ENCODE data around the gene SMIM20. TPM values are rescaled to one million over a fixed set of nuclear protein-coding genes. Genes with fewer than 3 reads are reported as not detected.
A peak's percentile ranks its signal among the peaks of the same experiment; 100 is the strongest.

Gene SMIM20
- total and polyA plus RNA-seq, 4 experiments from 2014 or later = 16.9 to 78.9 (median 33.0) TPM

- CTCF ChIA-PET (ENCODE audit: partially characterized antibody) = no interaction called here
- Histone ChIP-seq H3K4me1 (ENCODE audit: insufficient read depth, low read length) (no peaks in the 10 kb centered on the region), H3K36me3 (ENCODE audit: insufficient read depth, low read length) (no peaks in the 10 kb centered on the region), H3K27ac (ENCODE audit: low read depth, low read length) (no peak overlapping the region), H3K27me3 (ENCODE audit: insufficient read depth, low read length) (no peaks in the 10 kb centered on the region), H3K4me3 (ENCODE audit: low read length in 2 of 2) (no peak overlapping the region), H3K9me3 (ENCODE audit: control insufficient read depth in 1 of 2, low read length in 2 of 2) (no peaks in the 10 kb centered on the region)
- intact Hi-C loops (cut with micrococcal nuclease) = no loop called here
- Mint-ChIP-seq H3K4me3 (no peak overlapping the region), H3K36me3 (no peaks in the 10 kb centered on the region), H3K27me3 (no peaks in the 10 kb centered on the region), H3K4me1 (no peaks in the 10 kb centered on the region), H3K27ac (no peak overlapping the region), H3K9me3 (no peaks in the 10 kb centered on the region)
- DNase-seq = no peak
- POLR2A ChIA-PET (ENCODE audit: partially characterized antibody) = no interaction called here
Observed at GRCh38 chr4:25873632-25874129, 40.3 kb upstream of the SMIM20 start.

DNA sequence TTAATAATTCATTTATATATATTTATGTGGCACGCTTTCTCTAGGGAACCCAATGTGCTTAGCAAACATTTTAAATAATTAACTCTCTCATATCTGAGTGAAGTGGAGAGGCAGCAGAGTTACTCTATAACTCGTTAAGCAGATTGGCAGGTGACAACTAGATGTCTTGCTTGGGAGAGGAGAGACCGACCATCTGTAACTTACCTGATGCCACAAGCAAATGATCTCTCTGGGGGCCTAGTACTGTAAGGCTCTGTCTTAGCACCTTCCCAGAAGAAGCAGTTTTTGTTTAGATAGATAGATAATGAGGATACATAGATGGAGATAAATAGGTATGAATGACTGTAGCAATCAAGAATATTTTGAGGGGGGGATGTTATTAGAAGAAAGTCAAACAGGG is 39.4 kb upstream of the SMIM20 start:
- POLR2A ChIA-PET (ENCODE audit: partially characterized antibody) = no interaction called here
- H3K27ac ChIP-seq (ENCODE audit: low read depth, low read length) = no peak overlapping the region
- Mint-ChIP-seq H3K27ac (peak overlapping the region in 1 of 7 donors; percentile 45), H3K4me1 (no peaks in the 10 kb centered on the region), H3K36me3 (no peaks in the 10 kb centered on the region), H3K4me3 (no peak overlapping the region), H3K27me3 (peaks cover 0 to 1% of the 10 kb centered on the region in 2 donors), H3K9me3 (peaks cover 0 to 1% (median 0%) of the 10 kb centered on the region in 8 donors)
- CTCF ChIA-PET (ENCODE audit: partially characterized antibody) = no interaction called here
- H3K27me3 ChIP-seq (ENCODE audit: insufficient read depth, low read length) = no peaks in the 10 kb centered on the region
- H3K36me3 ChIP-seq (ENCODE audit: insufficient read depth, low read length) = no peaks in the 10 kb centered on the region
- DNase-seq = no peak
- H3K9me3 ChIP-seq (ENCODE audit: control insufficient read depth in 1 of 2, low read length in 2 of 2) = no peaks in the 10 kb centered on the region
- intact Hi-C loops (cut with micrococcal nuclease) = no loop called here
- H3K4me3 ChIP-seq (ENCODE audit: low read length in 2 of 2) = no peak overlapping the region
- H3K4me1 ChIP-seq (ENCODE audit: insufficient read depth, low read length) = no peaks in the 10 kb centered on the region

- Mint-ChIP-seq H3K9me3 (peaks cover 0 to 2% (median 0%) of the 10 kb centered on the region in 8 donors), H3K4me3 (no peak overlapping the region), H3K27me3 (peaks cover 0 to 5% of the 10 kb centered on the region in 2 donors), H3K4me1 (no peaks in the 10 kb centered on the region), H3K27ac (no peak overlapping the region), H3K36me3 (no peaks in the 10 kb centered on the region)
- Histone ChIP-seq H3K36me3 (ENCODE audit: insufficient read depth, low read length) (no peaks in the 10 kb centered on the region), H3K9me3 (ENCODE audit: control insufficient read depth in 1 of 2, low read length in 2 of 2) (no peaks in the 10 kb centered on the region), H3K4me1 (ENCODE audit: insufficient read depth, low read length) (no peaks in the 10 kb centered on the region), H3K27me3 (ENCODE audit: insufficient read depth, low read length) (no peaks in the 10 kb centered on the region), H3K27ac (ENCODE audit: low read depth, low read length) (no peak overlapping the region), H3K4me3 (ENCODE audit: low read length in 2 of 2) (no peak overlapping the region)
- ChIA-PET CTCF (ENCODE audit: partially characterized antibody) (no interaction called here), POLR2A (ENCODE audit: partially characterized antibody) (no interaction called here)
- intact Hi-C loops (cut with micrococcal nuclease) = no loop called here
- no peak for DNase-seq
Observed at GRCh38 chr4:25875281-25875745, 38.7 kb upstream of the SMIM20 start.

DNA sequence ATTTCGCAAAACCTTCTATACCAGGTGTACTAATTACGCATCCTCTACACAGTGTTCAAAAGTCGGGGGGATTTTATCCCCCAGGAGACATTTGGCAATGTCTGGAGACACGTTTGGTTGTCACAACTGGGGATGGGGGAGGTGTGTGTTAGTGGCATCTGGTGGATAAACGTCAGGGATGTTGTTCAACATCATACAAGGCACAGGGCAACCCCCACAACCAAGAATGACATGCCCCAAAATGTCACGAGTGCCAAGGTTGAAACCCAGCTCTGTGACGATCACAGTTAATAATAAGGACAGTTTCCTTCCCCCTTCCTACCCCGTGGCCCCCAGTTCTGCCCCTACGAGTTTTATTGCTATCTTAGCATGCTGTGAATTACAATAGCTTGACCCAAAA is 35.3 kb upstream of the SMIM20 start:
- ChIA-PET CTCF (ENCODE audit: partially characterized antibody) (interaction anchor here (0.7 kb wide), 1 partner anchor 171 kb away, joined by 3 read pairs; no protein-coding TSS in a partner anchor), POLR2A (ENCODE audit: partially characterized antibody) (no interaction called here)
- intact Hi-C loops (cut with micrococcal nuclease) = no loop called here
- Histone ChIP-seq H3K27ac (ENCODE audit: low read depth, low read length) (no peak overlapping the region), H3K36me3 (ENCODE audit: insufficient read depth, low read length) (no peaks in the 10 kb centered on the region), H3K27me3 (ENCODE audit: insufficient read depth, low read length) (no peaks in the 10 kb centered on the region), H3K9me3 (ENCODE audit: control insufficient read depth in 1 of 2, low read length in 2 of 2) (no peaks in the 10 kb centered on the region), H3K4me3 (ENCODE audit: low read length in 2 of 2) (no peak overlapping the region), H3K4me1 (ENCODE audit: insufficient read depth, low read length) (no peaks in the 10 kb centered on the region)
- H3K4me1 Mint-ChIP-seq = no peaks in the 10 kb centered on the region
- H3K27me3 Mint-ChIP-seq = peaks cover 0 to 6% of the 10 kb centered on the region in 2 donors
- no peak for DNase-seq
- no peaks in the 10 kb centered on the region for H3K36me3 Mint-ChIP-seq
- no peak overlapping the region for H3K27ac Mint-ChIP-seq
- peaks cover 0 to 2% (median 0%) of the 10 kb centered on the region in 8 donors for H3K9me3 Mint-ChIP-seq
- H3K4me3 Mint-ChIP-seq = no peak overlapping the region

DNA sequence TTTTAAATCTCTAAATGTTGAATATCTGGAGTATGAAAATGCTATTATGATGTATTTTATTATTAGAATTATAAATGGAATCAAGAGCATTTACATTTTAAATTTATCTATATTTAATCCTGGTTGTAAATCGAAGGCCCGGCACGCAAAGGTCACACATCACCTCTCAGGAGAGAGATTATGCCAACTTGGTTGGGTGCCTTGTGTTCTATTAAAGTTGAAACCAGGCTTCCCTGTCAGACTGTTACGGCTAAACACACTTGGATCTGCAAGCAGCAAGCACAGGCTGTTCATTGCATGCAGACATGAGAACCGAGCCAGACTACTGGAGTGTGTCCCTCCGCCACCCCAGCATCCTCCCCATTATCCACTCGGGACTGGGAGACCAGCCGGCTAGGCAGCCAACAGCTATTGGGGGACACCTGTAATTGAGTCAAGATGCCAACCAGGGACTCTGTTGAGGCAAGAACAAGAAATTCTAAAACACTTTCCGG is 34.9 kb upstream of the SMIM20 start:
- H3K27ac Mint-ChIP-seq = no peak overlapping the region
- H3K27me3 ChIP-seq (ENCODE audit: insufficient read depth, low read length) = no peaks in the 10 kb centered on the region
- H3K4me3 Mint-ChIP-seq = no peak overlapping the region
- H3K9me3 ChIP-seq (ENCODE audit: control insufficient read depth in 1 of 2, low read length in 2 of 2) = no peaks in the 10 kb centered on the region
- CTCF ChIA-PET (ENCODE audit: partially characterized antibody) = interaction anchor here (0.7 kb wide), 1 partner anchor 170 kb away, joined by 3 read pairs; no protein-coding TSS in a partner anchor
- DNase-seq = no peak
- no peaks in the 10 kb centered on the region for H3K4me1 ChIP-seq (ENCODE audit: insufficient read depth, low read length)
- H3K36me3 Mint-ChIP-seq = no peaks in the 10 kb centered on the region
- intact Hi-C loops (cut with micrococcal nuclease) = no loop called here
- H3K36me3 ChIP-seq (ENCODE audit: insufficient read depth, low read length) = no peaks in the 10 kb centered on the region
- no peak overlapping the region for H3K4me3 ChIP-seq (ENCODE audit: low read length in 2 of 2)
- peaks cover 0 to 6% of the 10 kb centered on the region in 2 donors for H3K27me3 Mint-ChIP-seq
- H3K9me3 Mint-ChIP-seq = peaks cover 0 to 2% (median 0%) of the 10 kb centered on the region in 8 donors
- H3K27ac ChIP-seq (ENCODE audit: low read depth, low read length) = no peak overlapping the region
- POLR2A ChIA-PET (ENCODE audit: partially characterized antibody) = no interaction called here
- no peaks in the 10 kb centered on the region for H3K4me1 Mint-ChIP-seq

DNA sequence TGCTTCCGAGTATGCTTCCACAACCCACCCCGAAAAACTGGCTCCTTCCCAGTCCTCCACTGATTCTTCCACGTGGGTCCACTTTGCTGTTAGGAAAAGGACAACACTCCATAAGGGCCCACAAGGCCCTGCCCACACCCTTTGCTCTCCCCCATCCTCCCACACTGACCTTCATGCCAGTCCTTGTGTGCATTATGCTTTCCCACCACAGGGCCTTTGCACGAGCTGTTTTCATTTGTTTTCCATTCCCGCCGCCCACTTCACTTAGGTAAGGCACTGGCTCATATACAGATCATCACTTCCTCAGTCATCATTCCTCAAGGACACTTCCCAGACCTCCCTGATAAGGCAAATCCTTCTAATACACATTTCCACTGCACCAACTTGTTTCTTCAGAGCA is 34.4 kb upstream of the SMIM20 start:
- Mint-ChIP-seq H3K9me3 (peaks cover 0 to 2% (median 0%) of the 10 kb centered on the region in 8 donors), H3K36me3 (no peaks in the 10 kb centered on the region), H3K27ac (no peak overlapping the region), H3K4me3 (no peak overlapping the region), H3K27me3 (peaks cover 0 to 6% of the 10 kb centered on the region in 2 donors), H3K4me1 (no peaks in the 10 kb centered on the region)
- H3K27ac ChIP-seq (ENCODE audit: low read depth, low read length) = no peak overlapping the region
- POLR2A ChIA-PET (ENCODE audit: partially characterized antibody) = no interaction called here
- CTCF ChIA-PET (ENCODE audit: partially characterized antibody) = no interaction called here
- intact Hi-C loops (cut with micrococcal nuclease) = no loop called here
- H3K27me3 ChIP-seq (ENCODE audit: insufficient read depth, low read length) = no peaks in the 10 kb centered on the region
- no peaks in the 10 kb centered on the region for H3K9me3 ChIP-seq (ENCODE audit: control insufficient read depth in 1 of 2, low read length in 2 of 2)
- H3K36me3 ChIP-seq (ENCODE audit: insufficient read depth, low read length) = no peaks in the 10 kb centered on the region
- H3K4me1 ChIP-seq (ENCODE audit: insufficient read depth, low read length) = no peaks in the 10 kb centered on the region
- H3K4me3 ChIP-seq (ENCODE audit: low read length in 2 of 2) = no peak overlapping the region
- no peak for DNase-seq

DNA sequence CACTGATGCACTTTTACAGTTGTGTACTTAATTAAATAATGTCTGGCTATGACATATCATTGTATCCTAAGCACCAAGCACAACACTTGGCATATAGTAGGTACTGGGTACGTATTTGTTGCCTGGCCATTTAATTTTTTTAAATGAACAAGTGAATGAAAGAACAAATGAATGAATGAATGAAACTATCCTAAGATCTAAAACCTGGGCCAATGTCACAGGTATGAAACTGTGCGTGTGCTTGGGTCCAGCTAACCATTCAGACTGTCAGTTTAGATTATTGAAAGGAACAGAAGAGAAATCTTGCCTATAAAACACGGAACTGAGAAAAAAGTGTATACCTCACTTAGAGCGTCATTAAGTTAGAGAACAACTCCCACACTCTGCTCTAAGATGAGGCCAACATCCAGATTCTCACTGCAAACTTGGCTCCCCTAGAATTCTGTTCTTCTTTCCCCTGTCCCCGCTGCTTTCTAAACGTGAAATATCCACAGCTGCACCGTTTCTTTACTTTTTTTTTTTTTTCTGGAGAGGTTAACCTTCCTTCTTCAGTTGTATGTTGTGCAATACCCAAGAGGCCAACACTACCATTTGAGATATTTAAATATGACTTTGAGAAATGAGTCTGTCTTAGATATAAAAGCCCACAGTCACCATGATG is 33.9 kb upstream of the SMIM20 start:
- H3K4me1 Mint-ChIP-seq = no peaks in the 10 kb centered on the region
- DNase-seq = no peak
- no peak overlapping the region for H3K4me3 ChIP-seq (ENCODE audit: low read length in 2 of 2)
- H3K27ac Mint-ChIP-seq = no peak overlapping the region
- H3K27ac ChIP-seq (ENCODE audit: low read depth, low read length) = no peak overlapping the region
- H3K4me1 ChIP-seq (ENCODE audit: insufficient read depth, low read length) = no peaks in the 10 kb centered on the region
- H3K36me3 Mint-ChIP-seq = no peaks in the 10 kb centered on the region
- POLR2A ChIA-PET (ENCODE audit: partially characterized antibody) = no interaction called here
- H3K4me3 Mint-ChIP-seq = no peak overlapping the region
- CTCF ChIA-PET (ENCODE audit: partially characterized antibody) = no interaction called here
- peaks cover 0 to 2% (median 0%) of the 10 kb centered on the region in 8 donors for H3K9me3 Mint-ChIP-seq
- H3K27me3 Mint-ChIP-seq = peaks cover 0 to 6% of the 10 kb centered on the region in 2 donors
- H3K36me3 ChIP-seq (ENCODE audit: insufficient read depth, low read length) = no peaks in the 10 kb centered on the region
- intact Hi-C loops (cut with micrococcal nuclease) = no loop called here
- no peaks in the 10 kb centered on the region for H3K9me3 ChIP-seq (ENCODE audit: control insufficient read depth in 1 of 2, low read length in 2 of 2)
- no peaks in the 10 kb centered on the region for H3K27me3 ChIP-seq (ENCODE audit: insufficient read depth, low read length)
